Neural crest cell (in vitro differentiated cells): ENCODE results near the gene ARMC9. TPM values are rescaled to one million over a fixed set of nuclear protein-coding genes. Genes with fewer than 3 reads are reported as not detected.

Source experiments
- DNase-seq: peaks from one replicate; pipeline ENCODE4 v3.0.0; 2021; ENCODE audit warnings: low read depth, mixed read lengths, low spot score
- H3K27ac Mint-ChIP-seq: one replicate; pipeline ENCODE4 v1.8.0; 2021; ENCODE audit warnings: mild to moderate bottlenecking, mixed read lengths; ENCODE audit not compliant: unreplicated experiment
- H3K27me3 Mint-ChIP-seq: 2 replicates; pipeline ENCODE4 v1.8.0; 2021; ENCODE audit warnings: low read depth, mild to moderate bottlenecking, mixed read lengths
- H3K36me3 Mint-ChIP-seq: 2 replicates; pipeline ENCODE4 v1.8.0; 2021; ENCODE audit warnings: low read depth, mild to moderate bottlenecking, mixed read lengths
- H3K4me1 Mint-ChIP-seq: 2 replicates; pipeline ENCODE4 v1.8.0; 2021; ENCODE audit warnings: mixed read lengths
- H3K4me3 Mint-ChIP-seq: one replicate; pipeline ENCODE4 v1.8.0; 2021; ENCODE audit warnings: mild to moderate bottlenecking, mixed read lengths
- H3K9me3 Mint-ChIP-seq: 2 replicates; pipeline ENCODE4 v1.8.0; 2021; ENCODE audit warnings: mixed read lengths
- CTCF ChIP-seq: fragments of 200-600 bp; sonication (generic); conservative IDR thresholded peaks from 2 replicates; pipeline ENCODE4 v1.5.0; 2021; ENCODE audit warnings: antibody characterized with exemption, mild to moderate bottlenecking
- total RNA-seq: library from RNA; stranded (reverse); gene quantifications from 2 replicates; pipeline ENCODE4 v1.2.1, GENCODE V29; 2021

Gene ARMC9
- total RNA-seq, 1 donor from 2014 or later = 35.0 TPM

DNA sequence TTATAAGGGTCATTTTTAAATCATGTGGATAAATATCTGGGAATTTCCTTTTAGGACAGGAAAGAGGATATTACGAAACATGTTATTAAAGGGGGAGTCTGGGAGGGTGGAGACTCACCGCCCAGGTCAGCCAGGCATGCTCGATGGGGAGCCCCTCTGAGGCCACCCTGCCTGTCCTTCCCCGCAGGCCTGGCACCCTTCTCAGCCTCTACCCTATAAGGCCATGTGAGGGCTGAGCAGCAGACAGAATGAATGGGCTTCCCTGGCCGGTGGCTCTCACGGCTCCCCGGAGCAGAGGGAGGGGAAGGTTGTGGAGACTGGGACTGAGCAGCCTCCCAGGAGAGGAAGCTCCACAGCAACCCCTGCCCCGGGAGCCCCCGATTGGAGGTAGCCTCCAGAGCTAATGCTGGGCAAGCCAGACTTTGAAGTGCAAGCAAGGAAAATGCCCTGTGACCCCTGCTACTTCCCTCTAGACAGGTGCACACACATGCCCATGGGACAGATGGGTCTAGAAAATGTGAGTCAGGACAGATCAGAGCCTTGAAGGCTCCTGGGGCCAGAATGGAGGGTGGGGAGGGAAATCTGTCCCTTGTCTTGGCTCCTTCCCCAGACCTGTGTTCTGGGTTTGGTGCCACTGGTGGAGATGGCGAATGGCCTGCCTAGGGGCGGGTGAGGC is 13.2 kb upstream of the ARMC9 start:
- no peak for TF ChIP-seq CTCF
- Mint-ChIP-seq H3K36me3 (no peaks in the 10 kb centered on the region), H3K9me3 (no peaks in the 10 kb centered on the region), H3K27me3 (peaks cover 4% of the 10 kb centered on the region), H3K4me1 (peaks cover 5% of the 10 kb centered on the region), H3K27ac (no peak overlapping the region), H3K4me3 (no peak overlapping the region)
- DNase-seq = no peak

DNA sequence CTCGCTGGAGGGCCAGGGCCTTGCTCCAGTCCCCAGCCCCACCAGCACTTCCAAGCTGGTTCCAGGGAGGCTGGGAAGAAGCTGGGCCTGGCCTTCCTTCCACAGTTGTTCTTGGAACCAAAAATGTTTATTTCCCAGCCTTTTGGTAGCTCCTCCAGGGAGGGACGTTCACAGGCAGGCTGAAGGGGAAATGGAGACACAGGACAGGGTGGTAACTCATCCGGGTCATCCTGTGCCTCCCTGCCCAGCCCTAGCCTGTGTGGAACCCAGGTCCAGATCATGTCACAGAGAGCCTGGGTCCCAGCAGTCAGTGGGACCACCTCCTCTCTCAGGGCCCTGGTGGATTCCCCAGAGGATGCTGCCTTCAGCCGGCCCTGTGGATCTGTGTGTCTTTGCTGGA is 12.5 kb upstream of the ARMC9 start:
- Mint-ChIP-seq H3K27ac (no peak overlapping the region), H3K27me3 (peaks cover 5% of the 10 kb centered on the region), H3K4me3 (no peak overlapping the region), H3K4me1 (peaks cover 6% of the 10 kb centered on the region), H3K9me3 (no peaks in the 10 kb centered on the region), H3K36me3 (no peaks in the 10 kb centered on the region)
- DNase-seq = no peak
- TF ChIP-seq CTCF = no peak

DNA sequence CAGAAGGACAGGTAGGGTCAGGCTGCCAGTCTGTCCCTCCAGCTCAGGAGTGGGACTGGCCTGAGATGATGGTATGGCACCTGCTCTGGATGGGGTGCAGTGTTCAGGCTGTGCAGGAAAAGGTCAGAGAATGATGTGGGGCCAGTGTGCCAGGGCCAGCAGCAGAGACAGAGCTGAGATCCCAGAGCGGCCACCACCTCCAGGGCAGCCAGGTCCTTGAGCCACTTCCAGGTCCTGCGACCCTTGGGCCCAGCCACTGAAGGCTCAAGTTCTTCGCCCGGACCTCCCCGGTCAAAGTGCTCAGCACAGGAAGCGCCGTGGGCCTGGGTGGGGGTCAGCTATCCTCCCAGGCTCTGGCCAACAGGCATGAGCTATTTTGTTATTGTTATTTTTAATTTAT is 12.1 kb upstream of the ARMC9 start:
- no peak for DNase-seq
- peaks cover 6% of the 10 kb centered on the region for H3K4me1 Mint-ChIP-seq
- H3K9me3 Mint-ChIP-seq = no peaks in the 10 kb centered on the region
- H3K27ac Mint-ChIP-seq = no peak overlapping the region
- H3K36me3 Mint-ChIP-seq = no peaks in the 10 kb centered on the region
- peaks cover 5% of the 10 kb centered on the region for H3K27me3 Mint-ChIP-seq
- no peak for TF ChIP-seq CTCF
- H3K4me3 Mint-ChIP-seq = no peak overlapping the region

- Mint-ChIP-seq H3K9me3 (no peaks in the 10 kb centered on the region), H3K27me3 (peaks cover 5% of the 10 kb centered on the region), H3K36me3 (no peaks in the 10 kb centered on the region), H3K4me1 (peaks cover 15% of the 10 kb centered on the region), H3K4me3 (no peak overlapping the region), H3K27ac (no peak overlapping the region)
- TF ChIP-seq CTCF = no peak
- DNase-seq = no peak
These were observed 10.5 kb upstream of the ARMC9 start for GRCh38 chr2:231187736-231188505.

- TF ChIP-seq CTCF = no peak
- Mint-ChIP-seq H3K27ac (no peak overlapping the region), H3K9me3 (no peaks in the 10 kb centered on the region)
These were observed 9.8 kb upstream of the ARMC9 start for GRCh38 chr2:231188506-231189170.

More at GRCh38 chr2:231188506-231189170, 9.8 kb upstream of the ARMC9 start:
- H3K27me3 Mint-ChIP-seq = peaks cover 5% of the 10 kb centered on the region
- no peak overlapping the region for H3K4me3 Mint-ChIP-seq
- no peaks in the 10 kb centered on the region for H3K36me3 Mint-ChIP-seq
- DNase-seq = no peak
- peaks cover 19% of the 10 kb centered on the region for H3K4me1 Mint-ChIP-seq
